ENCODE measurements around the gene RAD51AP1.

RAD51AP1 gene

GRCh38 chr12:4545195-4545594, 6.5 kb downstream of the RAD51AP1 start:
- DNase-seq (ENCODE audit: low read depth in 1 of 2, low spot score in 1 of 2), result no peak

GRCh38 chr12:4552191-4552590, 13.5 kb downstream of the RAD51AP1 start:
- no peak for DNase-seq (ENCODE audit: low read depth in 1 of 2, low spot score in 1 of 2)

DNA sequence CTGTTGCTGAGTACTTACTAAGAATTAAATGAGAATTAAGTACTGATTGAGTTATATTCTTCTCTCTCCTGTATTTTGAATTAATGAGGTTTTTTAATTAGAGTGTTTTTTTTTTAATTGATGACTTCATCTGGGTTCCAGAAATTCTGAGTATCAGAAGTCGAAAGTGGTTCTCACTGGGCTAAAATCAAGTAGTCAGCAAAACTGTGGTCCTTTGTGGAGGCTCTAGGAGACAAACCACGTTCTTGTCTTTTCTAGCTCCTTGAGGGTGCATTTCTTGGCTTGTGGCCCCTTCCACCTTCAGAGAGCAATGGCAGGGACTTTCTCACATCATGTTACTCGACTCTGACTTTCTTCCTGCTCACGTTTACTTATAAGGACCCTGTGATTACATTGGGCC, 15.3 kb downstream of the RAD51AP1 start:
- no peak for DNase-seq (ENCODE audit: low read depth in 1 of 2, low spot score in 1 of 2)

- no peak for DNase-seq (ENCODE audit: low read depth in 1 of 2, low spot score in 1 of 2)
These were observed 17.1 kb downstream of the RAD51AP1 start for GRCh38 chr12:4555804-4556203.

DNA sequence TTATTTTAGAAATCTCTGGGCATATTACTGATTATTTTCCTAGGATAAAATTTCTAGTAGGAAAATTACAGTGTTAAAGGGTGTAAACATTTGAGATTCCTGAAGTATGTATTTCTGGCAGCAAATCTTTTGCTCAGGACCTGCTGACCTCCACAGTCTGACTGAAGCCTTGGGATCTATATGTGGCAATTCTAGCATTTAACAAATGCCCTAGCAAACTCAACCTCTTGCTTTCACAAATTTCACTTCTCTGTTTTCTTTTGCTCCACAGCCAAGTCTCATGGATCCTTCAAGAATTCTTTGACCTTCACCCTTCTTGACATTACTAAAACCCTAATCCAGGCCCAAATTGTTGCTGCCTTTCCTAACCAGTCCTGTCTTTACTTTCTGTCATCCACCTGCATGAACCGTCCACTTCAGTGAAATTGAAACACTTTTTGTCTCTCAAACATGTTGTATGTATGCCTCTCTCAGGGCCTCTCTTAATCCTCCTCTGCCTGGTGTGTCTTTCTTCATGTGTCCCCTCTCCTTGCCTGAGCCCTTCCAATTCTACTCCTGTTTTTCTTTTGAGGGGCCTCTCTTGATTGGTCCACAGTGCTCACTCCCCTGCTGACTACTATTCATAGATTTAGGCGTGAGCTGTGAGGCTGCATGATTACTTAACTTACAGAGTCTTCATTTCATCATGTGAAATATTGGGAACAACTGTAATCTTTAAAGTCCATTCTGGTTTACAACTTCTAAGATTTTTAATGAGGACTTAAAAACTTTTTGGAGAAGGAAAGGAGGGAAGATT, 18.2 kb downstream of the RAD51AP1 start:
- no peak for DNase-seq (ENCODE audit: low read depth in 1 of 2, low spot score in 1 of 2)

DNA sequence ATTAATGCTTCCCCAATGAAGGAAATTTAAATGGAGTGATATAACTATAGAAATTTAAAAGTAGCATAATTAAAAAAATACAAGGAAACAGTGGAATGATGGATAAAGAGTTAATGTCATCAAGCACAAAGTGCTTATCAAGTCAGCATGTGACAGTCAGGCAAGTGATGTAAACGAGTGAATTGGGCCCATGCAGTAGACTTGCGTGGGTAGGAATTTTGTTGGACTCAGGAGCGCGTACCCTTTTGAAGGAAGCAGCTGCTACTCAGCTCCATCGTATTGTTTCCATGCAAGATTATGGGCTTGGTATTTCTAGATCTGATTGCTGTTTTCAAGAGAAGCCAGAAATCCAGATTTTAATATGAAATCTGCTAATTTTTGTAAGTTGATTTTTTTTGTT, 18.9 kb downstream of the RAD51AP1 start:
- DNase-seq (ENCODE audit: low read depth in 1 of 2, low spot score in 1 of 2), result no peak

GRCh38 chr12:4558171-4558570, 19.5 kb downstream of the RAD51AP1 start:
- no peak for DNase-seq (ENCODE audit: low read depth in 1 of 2, low spot score in 1 of 2)

- no peak for DNase-seq (ENCODE audit: low read depth in 1 of 2, low spot score in 1 of 2)
These were observed 23.5 kb downstream of the RAD51AP1 start, which contains the start of gene DYRK4 for GRCh38 chr12:4562034-4562657. Gene DYRK4, plus strand, starts transcription at chr12:4562208. Its CDS starts 38 bp downstream, at chr12:4562246.

DNA sequence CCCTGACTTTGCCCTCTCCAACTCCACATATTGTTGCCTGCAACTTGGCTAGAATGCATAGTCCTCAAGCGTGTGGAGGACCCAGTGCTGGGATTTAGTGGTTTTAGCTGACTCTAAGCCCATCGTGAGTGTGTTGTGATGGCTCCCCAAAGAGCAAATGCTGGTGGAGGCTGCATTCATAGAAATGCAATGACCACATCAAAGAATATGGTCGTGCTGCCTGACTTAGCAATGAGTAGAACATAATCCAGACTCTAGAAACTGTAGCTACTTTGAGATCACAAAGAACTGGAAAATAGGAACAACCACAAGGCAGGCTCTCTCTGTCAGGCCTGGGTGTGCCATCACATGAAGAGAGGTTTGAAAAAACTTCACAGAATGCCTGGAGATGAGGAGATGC, 24.6 kb downstream of the RAD51AP1 start:
- no peak for DNase-seq (ENCODE audit: low read depth in 1 of 2, low spot score in 1 of 2)

DNA sequence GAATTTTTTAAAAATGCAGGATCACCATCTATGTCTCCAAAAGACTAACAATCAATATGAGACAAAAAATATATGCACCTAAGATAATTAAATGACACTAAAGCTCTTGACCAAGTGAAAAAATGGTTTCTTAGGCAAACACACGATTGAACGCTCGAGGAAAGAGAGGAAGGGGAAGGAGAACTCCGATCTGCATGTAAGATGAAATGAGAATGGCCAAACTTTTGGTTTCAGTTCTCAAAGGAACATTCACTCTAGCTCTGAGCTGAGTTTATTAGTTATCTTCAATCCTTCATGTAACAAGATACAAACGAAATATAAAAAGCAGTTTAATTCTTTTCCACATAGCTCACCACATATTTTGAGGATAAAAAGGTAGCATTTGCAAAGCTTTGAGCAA, 26.1 kb downstream of the RAD51AP1 start:
- no peak for DNase-seq (ENCODE audit: low read depth in 1 of 2, low spot score in 1 of 2)

DNA sequence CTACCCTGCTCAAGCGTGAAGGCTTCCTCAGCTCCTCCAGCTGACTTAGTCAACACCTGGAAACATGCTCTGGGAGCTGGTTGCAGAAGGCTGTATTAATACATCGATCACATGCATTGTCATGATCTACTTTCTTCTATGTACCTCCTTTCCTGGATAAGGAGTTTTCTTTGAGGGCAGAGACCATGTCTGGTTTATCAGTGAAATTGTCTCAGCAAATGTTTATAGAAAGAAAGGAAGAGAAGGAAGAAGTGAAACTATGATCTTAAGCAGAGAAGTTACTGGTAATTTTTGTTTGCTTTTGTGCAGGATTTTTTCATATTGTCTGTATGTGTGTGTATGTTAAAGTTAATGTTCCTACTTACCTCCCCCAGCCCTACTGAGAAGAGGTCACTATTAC, 27.8 kb downstream of the RAD51AP1 start:
- no peak for DNase-seq (ENCODE audit: low read depth in 1 of 2, low spot score in 1 of 2)

- DNase-seq (ENCODE audit: low read depth in 1 of 2, low spot score in 1 of 2), result no peak
These were observed 28.6 kb downstream of the RAD51AP1 start for GRCh38 chr12:4567073-4567881.

DNA sequence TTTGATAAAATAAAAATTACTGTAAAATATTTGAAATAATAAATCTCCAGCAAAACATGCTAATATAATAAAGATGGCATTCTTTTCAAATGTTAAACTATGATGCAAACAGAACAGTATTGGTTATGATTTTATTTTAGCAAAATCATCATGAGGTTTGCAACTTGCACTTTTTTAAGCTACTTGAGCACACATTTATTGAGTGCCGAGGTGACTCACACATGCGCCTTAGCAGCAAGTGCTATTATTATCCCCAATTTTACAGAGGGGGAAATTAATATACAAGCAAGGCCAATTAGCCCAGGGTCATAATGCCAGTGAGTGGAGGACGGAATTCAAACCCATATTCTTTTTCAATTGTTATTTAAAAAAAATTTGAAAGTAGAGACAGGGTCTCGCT, 30.6 kb downstream of the RAD51AP1 start:
- DNase-seq (ENCODE audit: low read depth in 1 of 2, low spot score in 1 of 2), result no peak

DNA sequence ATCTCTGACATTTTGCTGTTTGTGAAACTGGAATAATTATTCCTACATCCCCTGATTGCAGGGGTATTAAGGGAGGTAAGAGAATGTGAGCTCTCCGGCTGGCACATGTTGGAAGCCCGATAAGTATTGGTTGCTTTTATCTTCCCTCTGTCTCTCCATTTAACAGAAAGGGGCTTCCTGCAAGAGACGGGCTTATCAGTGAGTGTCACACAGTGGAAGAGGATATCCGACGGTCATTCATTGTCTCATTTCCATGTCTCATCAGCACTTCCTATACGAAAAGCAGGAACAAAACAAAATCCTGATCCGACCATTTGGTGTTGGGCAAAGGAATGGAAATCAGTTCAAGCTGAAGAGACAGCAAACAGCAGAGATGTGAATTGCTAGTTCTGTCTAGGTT, 34.0 kb downstream of the RAD51AP1 start:
- no peak for DNase-seq (ENCODE audit: low read depth in 1 of 2, low spot score in 1 of 2)

DNA sequence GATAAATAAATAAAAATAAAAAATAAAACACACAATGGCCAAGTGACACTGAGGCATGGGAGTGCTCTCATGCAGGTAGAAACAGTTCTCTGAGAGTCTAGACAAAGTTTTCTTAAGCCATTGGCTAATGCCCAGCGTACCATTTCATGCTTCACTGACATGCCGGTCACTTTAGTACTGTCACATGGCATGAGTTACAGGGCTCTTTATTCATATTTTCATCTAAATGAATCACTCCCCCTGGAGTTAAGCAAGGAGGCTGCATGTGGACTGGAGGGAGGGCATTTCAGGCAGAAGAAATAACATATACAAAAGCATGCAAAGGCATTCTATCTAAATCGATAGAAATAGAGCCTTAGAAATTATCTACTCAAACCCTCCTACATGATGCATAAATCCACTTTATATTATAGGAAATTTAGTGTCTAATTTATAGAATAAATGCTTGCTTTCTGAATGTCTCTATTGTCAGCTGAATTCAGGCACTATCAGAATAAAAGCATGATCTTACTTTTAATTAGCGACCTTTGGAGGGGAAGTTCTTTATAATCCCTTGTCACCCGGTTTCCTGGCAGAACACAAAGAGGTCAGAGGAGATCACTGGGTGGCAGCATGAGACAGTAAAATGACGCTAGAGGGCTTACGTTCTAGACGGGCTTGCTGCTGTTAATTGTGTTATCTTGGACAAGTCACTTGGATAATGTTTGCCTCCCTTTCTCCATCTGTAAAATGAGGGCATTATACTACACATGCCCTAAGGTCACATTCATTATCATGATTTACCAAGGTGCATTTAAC, 40.8 kb downstream of the RAD51AP1 start:
- no peak for DNase-seq (ENCODE audit: low read depth in 1 of 2, low spot score in 1 of 2)

DNA sequence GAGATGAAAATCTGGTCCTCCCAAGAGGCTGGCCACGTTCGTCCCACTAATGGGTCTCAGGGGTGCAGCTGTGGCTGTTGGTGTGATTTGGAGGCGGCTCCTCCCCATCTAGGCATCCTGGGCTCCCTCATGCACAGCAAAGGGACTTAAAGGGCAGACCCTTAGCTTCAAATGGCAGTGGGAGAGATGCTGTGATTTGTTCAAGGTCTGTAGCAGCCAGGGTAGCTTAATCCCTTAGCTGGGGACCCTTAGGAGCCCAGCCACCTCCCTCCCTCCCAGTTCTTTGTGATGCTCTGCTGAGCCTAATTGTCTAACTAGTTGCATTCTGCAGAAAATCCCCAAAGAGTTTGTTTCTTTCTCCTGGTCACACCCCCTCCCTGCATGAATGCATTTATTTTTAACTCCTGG, 41.6 kb downstream of the RAD51AP1 start:
- no peak for DNase-seq (ENCODE audit: low read depth in 1 of 2, low spot score in 1 of 2)

- DNase-seq (ENCODE audit: low read depth in 1 of 2, low spot score in 1 of 2), result no peak
These were observed 45.6 kb downstream of the RAD51AP1 start for GRCh38 chr12:4584281-4584680.

GRCh38 chr12:4584896-4585295, 46.2 kb downstream of the RAD51AP1 start:
- no peak for DNase-seq (ENCODE audit: low read depth in 1 of 2, low spot score in 1 of 2)

DNA sequence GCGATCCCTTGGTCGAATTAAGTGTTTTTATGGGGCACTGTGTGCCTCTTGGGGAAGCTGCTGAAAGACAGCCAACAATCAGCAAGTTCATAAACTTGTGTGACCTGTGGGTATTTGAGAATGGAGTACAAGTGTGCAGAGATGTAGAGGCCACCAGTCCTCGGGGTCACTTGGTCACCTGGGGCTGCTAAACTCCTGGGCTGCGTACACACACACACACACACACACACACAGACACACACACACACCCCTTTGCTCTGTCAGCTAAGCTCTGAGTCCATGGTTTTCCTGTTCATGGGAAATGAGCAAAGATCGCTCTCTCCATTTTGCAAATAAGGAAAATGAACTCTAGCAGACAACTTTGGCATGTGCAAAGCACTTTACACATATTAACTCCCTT, 47.8 kb downstream of the RAD51AP1 start:
- DNase-seq (ENCODE audit: low read depth in 1 of 2, low spot score in 1 of 2), result no peak

DNA sequence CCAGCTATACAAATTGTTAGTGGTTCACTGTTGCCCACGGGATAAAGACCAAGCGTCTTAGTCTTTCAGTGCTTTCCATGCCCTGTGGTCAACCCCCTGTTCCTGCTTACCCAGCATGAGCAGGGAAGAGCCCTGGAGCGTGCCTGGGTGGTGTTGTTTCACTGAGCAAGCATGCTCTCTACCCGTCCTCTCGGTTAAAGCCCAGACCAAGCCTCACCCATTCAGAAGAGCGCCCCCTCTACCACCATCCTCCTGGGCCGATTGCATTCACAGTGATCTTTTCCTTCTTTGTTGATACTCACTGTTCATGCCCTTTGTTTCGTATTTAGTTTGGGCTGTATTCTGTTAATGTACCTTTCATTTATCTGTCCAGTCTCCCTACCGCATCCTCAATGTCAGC, 48.4 kb downstream of the RAD51AP1 start:
- DNase-seq (ENCODE audit: low read depth in 1 of 2, low spot score in 1 of 2), result no peak

DNA sequence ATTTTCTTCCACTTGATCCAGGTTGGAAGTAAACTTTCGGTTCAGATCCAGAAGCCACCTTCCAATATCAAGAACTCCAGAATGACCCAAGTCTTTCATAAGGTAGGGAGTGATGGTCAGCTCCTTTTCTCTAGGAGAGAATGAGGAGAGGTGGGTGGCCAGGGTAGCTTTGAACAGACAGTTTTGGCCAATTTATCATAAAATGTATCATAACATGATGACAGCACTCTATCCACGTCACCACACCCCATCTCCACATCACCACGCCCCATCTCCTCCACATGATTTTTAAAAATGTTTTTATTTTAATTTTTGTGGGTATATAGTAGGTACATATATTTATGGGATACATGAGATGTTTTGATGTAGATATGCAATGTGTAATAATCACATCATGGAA, 50.2 kb downstream of the RAD51AP1 start:
- no peak for DNase-seq (ENCODE audit: low read depth in 1 of 2, low spot score in 1 of 2)

All from stimulated activated CD4-positive, alpha-beta T cell treated with anti-CD3 and anti-CD28 coated beads, Interleukin-15, amount 100 ng/mL, for 1 hour (primary cell).